GM13977 (cell line): ENCODE measurements around the gene LRRC4C.

Source experiments
- DNase-seq: peaks from one replicate; pipeline ENCODE4 v3.0.0; 2012; ENCODE audit warnings: low spot score
- in situ Hi-C: fragments of 300-500 bp; cut with MboI; formaldehyde crosslinking; loops from one replicate; pipeline ENCODE4 v1.12.0; 2022; ENCODE audit warnings: low sequenced_read_pairs, low pct_unique_long_range_greater_than_20kb, mixed read lengths, inconsistent platforms; ENCODE audit not compliant: unreplicated experiment
- TF ChIP-seq, protein P1 (sequence below): IDR thresholded peaks from 2 replicates; pipeline ENCODE4 v1.5.1; 2012; ENCODE audit warnings: mild to moderate bottlenecking, control low read depth; ENCODE audit not compliant: insufficient read depth; ENCODE audit errors: extremely low read depth, missing control alignments

The LRRC4C gene

DNA sequence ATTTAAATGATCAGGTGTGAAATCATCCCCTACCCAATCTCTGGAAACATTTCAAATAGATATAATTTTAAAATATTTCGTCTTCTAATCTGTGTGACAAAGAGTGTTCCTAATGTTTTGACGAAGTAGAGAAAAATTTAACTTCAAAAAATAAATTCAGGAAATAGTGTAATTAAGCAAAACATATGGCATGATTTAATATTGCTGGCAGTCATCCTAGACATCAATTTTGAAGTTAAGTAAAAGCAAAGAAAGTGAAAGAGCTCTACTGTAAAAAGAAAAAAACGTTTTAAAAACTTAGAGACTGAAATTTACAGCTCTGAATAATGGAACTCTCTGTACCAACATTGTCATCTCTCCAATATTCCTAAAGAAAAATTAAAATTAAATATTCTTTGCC is 1062.3 kb downstream of the LRRC4C start:
- TF ChIP-seq, protein P1, sequence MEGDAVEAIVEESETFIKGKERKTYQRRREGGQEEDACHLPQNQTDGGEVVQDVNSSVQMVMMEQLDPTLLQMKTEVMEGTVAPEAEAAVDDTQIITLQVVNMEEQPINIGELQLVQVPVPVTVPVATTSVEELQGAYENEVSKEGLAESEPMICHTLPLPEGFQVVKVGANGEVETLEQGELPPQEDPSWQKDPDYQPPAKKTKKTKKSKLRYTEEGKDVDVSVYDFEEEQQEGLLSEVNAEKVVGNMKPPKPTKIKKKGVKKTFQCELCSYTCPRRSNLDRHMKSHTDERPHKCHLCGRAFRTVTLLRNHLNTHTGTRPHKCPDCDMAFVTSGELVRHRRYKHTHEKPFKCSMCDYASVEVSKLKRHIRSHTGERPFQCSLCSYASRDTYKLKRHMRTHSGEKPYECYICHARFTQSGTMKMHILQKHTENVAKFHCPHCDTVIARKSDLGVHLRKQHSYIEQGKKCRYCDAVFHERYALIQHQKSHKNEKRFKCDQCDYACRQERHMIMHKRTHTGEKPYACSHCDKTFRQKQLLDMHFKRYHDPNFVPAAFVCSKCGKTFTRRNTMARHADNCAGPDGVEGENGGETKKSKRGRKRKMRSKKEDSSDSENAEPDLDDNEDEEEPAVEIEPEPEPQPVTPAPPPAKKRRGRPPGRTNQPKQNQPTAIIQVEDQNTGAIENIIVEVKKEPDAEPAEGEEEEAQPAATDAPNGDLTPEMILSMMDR, result no peak
- in situ Hi-C loops, result no loop called here
- no peak for DNase-seq

DNA sequence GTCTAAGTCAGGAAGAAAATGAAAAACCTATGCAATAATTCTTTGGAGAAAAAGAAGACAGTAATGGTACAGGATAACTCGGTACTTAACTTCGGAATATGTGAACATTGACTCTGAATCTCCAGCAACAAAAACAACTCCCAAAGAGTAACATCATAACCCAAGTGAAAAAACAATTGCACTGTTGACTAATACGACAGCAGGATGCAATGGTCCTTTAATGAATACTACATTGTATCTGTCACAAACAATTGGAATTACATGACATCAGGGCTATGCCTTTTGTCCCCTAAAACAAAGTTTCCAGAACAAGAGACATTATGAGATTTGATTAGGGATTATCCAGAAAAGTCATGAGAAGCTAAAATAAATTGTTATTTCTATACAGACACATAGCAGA is 1065.9 kb downstream of the LRRC4C start:
- TF ChIP-seq, protein P1, result no peak
- no peak for DNase-seq
- in situ Hi-C loops, result no loop called here

DNA sequence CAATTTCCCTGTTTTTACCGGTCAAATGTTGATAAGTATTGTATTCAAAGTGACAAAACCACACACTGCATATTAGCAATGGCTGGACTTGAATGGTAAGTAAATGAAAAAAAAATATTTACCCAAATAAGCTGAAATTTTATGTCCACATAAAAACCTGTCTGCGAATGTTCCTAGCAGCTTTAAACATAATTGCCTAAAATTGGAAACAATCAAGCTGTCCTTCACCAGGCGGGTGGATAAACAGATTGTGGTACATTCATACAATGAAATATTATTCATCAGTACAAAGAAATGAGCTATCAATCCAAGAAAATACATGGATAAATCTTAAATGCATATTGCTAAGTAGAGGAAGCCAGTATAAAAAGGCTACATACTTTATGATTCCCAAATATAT is 1067.8 kb downstream of the LRRC4C start:
- TF ChIP-seq, protein P1, result no peak
- in situ Hi-C loops, result no loop called here
- no peak for DNase-seq

DNA sequence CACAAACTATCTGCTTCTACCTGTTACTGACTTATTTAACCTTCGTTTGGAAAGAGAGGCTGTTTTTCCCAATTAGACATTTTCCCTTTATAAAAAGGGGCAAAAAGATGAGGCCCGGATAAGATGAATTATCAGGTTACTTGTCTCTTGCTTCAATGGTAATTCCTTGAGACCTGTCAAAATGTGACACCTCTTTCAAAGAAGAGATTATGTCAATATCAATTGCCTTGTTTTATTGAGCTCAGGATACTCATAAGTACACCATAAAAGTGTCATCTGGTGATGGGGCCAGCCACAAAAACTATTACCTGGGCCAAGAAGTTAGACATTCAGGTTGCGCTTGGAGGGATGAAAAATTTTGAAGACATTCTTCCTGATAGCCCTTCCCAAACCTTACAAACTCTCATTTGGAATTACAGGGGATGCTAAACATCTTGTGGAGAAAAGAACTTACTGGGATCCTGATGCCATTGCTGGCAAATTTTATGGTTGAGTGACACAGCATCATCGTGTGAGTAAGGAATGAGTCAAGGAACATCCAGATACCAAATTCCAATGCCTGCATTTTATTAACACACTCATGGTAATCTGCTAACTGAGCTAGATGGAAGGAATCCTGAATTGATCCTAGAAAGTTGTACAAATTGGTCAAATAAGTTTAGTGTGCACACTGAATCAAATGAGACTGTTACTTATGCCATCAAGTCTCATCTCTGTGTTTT is 1071.2 kb downstream of the LRRC4C start:
- in situ Hi-C loops, result no loop called here
- TF ChIP-seq, protein P1, result no peak
- no peak for DNase-seq

- in situ Hi-C loops, result no loop called here
- DNase-seq, result no peak
- TF ChIP-seq, protein P1, result no peak
Observed at GRCh38 chr11:40387240-40387980, 1072.0 kb downstream of the LRRC4C start.

GRCh38 chr11:40384991-40385390 is 1074.5 kb downstream of the LRRC4C start:
- in situ Hi-C loops, result no loop called here
- no peak for DNase-seq
- TF ChIP-seq, protein P1, result no peak
